GM12875 (cell line): ENCODE data around the gene NOB1.

Experiments used
- H3K4me3 ChIP-seq: one replicate; pipeline ENCODE4 v1.5.1; 2011; ENCODE audit warnings: low read depth, low read length, control low read depth
- CTCF ChIP-seq: IDR thresholded peaks from 2 replicates; pipeline ENCODE4 v1.5.1; 2011; ENCODE audit warnings: low read depth, mild to moderate bottlenecking, control low read depth, inconsistent platforms, low read length, moderate library complexity, borderline replicate concordance; ENCODE audit not compliant: insufficient read depth

NOB1 gene

DNA sequence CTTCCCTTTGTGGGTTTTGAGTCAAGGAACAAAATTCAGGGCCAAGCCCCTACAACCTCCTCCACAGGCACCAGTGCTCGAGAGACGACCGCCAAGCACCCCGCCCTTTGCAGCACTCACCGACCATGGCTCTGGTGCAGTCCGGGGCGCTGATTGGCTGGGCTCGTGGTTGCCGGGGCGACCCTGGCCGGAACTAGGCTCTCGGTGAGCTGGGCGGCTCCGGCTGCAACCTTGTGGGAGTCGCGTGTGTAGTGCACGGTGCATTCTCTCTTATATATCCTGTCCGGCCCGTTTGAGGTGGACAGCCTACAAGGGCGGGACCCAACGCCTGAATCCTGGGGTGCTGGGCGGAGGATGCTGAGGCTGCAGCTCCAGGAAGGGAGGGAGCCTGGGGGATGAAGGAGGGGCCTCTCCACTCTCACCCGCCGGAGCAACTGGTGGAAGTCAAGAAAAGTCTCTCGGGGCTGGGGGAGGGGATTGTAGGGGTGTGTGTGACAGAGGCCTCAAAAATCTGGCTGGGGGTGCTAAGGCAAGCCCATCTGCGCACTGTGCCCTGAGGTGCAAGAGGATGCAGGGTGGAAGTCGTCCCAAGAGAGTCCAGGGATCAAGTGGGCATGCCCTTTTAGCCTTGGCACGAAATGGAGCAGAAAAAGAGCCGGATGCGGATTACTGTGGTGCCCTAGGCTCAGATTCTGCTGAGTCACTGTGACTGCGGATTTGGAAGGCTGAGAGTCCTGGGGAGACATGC lies 28.2 kb downstream of the NOB1 start, which contains the start of gene NQO1:
NQO1 (minus strand) TSS at position 248 of the 748 bp plus-strand sequence; CDS start at position 127, 121 bp downstream.
- TF ChIP-seq CTCF, result no peak
- peak within 1 kb of the TSS; percentile 38 for H3K4me3 ChIP-seq

DNA sequence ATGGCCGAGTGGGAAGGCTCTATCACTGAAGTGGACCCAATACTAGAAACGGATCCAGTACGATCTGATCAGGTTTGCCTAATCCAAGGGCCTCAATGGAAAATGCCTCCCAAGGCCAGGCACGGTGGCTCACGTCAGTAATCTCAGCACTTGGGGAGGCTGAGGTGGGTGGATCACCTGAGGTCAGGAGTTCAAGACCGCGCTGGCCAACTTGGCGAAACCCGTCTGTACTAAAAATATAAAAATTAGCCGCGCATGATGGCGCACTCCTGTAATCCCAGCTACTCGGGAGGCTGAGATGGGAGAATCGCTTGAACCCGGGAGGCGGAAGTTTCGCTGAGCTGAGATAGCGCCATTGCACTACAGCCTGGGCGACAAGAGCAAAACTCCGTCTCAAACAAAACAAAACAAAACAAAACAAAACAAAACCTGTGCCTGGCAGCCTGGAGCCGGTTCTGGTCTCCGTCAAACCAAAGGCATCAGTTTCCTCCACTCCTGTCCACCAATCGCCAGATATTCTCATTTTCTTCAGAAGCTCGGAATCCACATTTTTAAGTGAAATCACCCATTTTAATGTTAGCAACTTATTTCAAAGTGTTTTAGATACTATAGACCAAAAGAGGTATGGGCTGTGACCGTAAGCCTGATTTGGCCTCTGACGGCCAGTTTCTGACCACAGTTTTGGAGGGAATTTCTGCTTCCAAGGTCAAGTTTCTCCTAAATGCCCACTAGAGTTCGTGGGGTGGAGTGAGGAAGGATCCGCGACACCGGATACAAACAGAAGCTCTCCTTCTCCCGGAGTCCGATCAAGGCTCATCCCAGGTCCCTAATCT lies 29.0 kb downstream of the NOB1 start:
- H3K4me3 ChIP-seq, result peak overlapping the region; percentile 38
- TF ChIP-seq CTCF, result no peak

DNA sequence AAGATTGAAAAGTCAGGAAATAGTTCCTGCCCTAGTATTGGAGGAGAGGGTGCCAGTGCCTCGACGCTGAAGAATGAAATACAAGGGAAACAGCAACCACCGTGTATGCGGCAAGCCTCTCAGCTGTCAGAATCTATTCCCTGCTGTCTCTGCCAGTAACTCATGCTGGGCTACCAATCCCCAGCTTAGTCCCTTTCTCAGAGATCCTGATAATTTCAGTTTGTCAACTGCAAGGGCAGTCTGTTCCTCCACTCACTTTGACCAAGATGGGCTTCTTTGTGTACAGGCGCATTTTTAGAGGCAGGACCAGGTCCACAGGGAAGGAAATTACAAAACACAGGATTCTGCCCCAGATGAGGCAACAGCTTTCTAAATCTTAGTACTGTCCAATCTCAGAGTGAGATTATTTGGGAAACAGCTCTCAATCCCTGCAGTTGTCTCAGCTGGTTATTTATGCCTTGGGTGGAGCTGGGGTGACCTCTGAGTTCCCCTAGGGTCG lies 29.7 kb downstream of the NOB1 start:
- no peak overlapping the region for H3K4me3 ChIP-seq
- TF ChIP-seq CTCF, result no peak

- no peak overlapping the region for H3K4me3 ChIP-seq
- TF ChIP-seq CTCF, result no peak
Observed at GRCh38 chr16:69724414-69724873, 30.3 kb downstream of the NOB1 start.

DNA sequence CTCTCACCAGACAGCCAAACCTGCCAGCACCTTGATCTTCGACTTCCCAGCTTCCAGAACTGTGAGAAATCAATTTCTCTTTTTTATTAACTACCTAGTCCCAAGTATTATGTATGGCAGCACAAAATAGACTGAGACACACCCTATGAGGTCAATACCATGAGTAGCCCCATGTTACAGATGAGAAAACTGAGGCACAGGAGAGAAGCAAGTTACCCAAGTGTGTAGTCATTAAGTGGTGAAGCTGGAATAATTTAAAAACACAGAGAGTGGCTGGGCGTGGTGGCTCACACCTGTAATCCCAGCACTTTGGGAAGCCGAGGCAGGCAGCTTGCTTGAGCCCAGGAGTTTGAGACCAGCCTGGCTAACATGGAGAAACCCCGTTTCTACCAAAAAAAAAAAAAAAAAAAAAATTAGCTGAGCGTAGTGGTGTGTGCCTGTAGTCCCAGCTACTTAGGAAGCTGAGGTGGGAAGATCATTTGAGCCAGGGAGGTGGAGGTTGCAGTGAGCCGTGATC lies 33.2 kb downstream of the NOB1 start:
- no peak for TF ChIP-seq CTCF
- H3K4me3 ChIP-seq, result no peak overlapping the region

- TF ChIP-seq CTCF, result no peak
- no peak overlapping the region for H3K4me3 ChIP-seq
Observed at GRCh38 chr16:69720822-69721430, 33.8 kb downstream of the NOB1 start.
